Midbrain (tissue), 1 donor: ENCODE results near the gene FXYD3.

ENCODE experiments used
- DNase-seq: peaks from one replicate; lab custom pipeline; 2025; lab: John Stamatoyannopoulos, UW

The FXYD3 gene

GRCh38 chr19:35162471-35163326, 47.1 kb downstream of the FXYD3 start:
- no peak for DNase-seq

- DNase-seq = no peak
Observed at GRCh38 chr19:35164418-35164817, 48.8 kb downstream of the FXYD3 start.

GRCh38 chr19:35165200-35166058, 49.8 kb downstream of the FXYD3 start:
- no peak for DNase-seq

DNA sequence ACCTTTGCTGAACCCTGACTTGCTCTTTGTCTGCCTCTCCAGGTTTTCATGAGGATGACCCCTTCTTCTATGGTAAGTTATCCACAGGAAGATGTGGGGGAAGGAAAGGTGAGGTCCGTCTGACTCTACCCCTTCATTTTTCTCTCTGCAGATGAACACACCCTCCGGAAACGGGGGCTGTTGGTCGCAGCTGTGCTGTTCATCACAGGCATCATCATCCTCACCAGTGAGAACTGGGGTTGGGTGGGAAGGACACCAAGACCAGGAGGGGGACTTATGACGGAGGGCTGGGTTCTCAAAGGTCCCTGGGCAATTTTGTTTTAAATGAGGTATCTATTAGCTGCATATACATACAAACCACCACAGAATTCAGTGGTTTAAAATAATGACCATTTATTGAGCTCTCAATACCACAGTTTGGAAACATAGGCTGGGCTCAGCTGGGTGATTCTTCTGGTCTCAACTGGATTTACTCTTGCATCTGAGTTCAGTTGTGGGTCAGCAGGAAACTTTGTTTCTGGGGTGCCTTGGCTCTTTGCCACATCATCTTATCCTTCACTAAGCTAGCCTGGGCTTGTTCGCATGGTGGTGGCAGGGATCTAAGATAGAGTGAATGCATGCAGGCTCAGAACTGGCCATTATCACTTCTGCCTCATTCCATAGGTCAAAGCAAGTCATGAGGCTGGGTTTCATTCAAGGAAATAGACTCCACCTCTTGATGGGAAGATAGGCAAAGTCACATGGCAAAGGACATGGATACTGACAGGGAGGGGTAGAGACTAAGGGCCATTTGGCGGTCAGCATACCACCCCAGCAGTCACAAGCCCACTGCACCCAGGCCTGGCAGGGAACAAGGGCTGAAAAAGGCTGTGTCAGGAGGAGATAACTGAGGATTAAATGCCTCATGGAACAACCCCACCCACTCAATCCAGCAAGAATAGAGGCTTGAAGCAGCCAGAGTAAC, 50.8 kb downstream of the FXYD3 start:
- DNase-seq = no peak

GRCh38 chr19:35167251-35168119, 51.9 kb downstream of the FXYD3 start:
- DNase-seq = no peak

GRCh38 chr19:35168196-35168595, 52.6 kb downstream of the FXYD3 start:
- no peak for DNase-seq

DNA sequence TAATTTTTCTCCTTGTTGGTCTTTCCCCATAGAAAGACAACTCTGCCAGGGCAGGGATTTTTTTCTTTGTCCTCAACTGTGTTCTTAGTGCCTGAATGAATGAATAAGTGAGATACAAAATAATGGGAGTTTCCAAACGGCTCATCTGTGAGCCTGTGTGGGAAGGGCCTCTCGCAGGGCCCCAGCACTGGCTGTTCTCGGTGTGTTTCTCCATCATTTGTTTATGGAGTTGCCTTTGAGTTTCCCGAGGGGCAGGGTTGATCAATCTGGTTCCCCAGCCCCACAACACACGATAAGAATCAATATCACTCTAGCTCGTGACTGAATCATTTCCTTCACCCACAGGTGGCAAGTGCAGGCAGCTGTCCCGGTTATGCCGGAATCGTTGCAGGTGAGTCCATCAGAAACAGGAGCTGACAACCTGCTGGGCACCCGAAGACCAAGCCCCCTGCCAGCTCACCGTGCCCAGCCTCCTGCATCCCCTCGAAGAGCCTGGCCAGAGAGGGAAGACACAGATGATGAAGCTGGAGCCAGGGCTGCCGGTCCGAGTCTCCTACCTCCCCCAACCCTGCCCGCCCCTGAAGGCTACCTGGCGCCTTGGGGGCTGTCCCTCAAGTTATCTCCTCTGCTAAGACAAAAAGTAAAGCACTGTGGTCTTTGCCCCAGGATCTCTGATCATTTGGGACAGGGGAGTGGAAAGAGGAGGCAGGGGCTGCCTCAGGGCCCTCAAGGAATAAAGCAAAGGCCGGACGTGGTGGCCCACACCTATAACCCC, 53.8 kb downstream of the FXYD3 start:
- DNase-seq = no peak

DNA sequence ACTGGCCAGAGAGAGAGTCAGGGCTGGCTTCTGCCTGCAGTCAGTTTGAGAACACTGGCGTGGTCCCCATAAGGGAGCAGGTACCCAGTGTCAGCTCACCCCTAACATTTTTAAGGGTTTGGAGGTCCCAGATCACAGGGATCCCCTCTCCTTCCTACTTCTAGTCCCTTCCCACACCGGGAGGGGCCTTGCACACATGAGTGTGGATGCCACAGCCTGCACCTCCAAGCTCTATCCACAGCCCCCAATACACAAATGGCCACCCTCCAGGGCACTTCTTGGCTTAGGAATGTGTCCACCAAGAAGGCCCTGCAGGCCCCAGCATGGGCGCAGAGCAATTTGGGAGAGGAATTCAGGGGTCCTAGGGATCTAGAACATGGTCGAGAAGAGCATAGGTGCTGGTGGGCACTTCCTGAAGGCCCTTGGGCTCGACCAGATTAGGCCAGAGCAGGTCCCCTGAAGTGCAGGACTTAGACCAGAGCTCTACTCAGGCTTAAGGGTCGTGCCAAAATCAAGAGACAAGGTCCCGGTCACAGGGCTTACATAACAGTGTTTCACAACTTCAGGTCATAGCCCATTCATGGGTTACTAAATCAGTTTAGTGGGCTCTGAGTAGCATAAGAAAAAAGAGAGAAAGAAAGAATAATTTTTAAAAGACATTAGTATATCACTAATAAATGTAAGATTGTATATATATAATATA, 54.9 kb downstream of the FXYD3 start:
- DNase-seq = no peak

- peak; percentile 1 for DNase-seq
Observed at GRCh38 chr19:35171730-35172129, 56.1 kb downstream of the FXYD3 start.
